Muscle layer of duodenum (tissue), 2 donors: ENCODE data around the gene CHCHD6.

Experiments used
- H3K27ac ChIP-seq: one replicate; pipeline ENCODE4 v1.7.0; 2013; ENCODE audit warnings: mild to moderate bottlenecking, low read length
- H3K27me3 ChIP-seq: one replicate; pipeline ENCODE4 v1.7.0; 2013; ENCODE audit warnings: low read depth, mild to moderate bottlenecking, control low read depth, low read length
- H3K36me3 ChIP-seq, 2 donors: one replicate each; pipeline ENCODE4 v1.7.0; 2013; ENCODE audit warnings: low read length in 2 of 2, control low read depth in 1 of 2, mild to moderate bottlenecking in 1 of 2; ENCODE audit not compliant: insufficient read depth in 2 of 2, control insufficient read depth in 1 of 2
- H3K4me1 ChIP-seq, 2 donors: one replicate each; pipeline ENCODE4 v1.7.0; 2013; ENCODE audit warnings: low read length in 2 of 2, mild to moderate bottlenecking in 2 of 2, control low read depth in 1 of 2, moderate library complexity in 1 of 2; ENCODE audit not compliant: insufficient read depth in 2 of 2, control insufficient read depth in 1 of 2
- H3K4me3 ChIP-seq, 2 donors: one replicate each; pipeline ENCODE4 v1.7.0; 2013; ENCODE audit warnings: low read length in 2 of 2, low read depth in 1 of 2, mild to moderate bottlenecking in 1 of 2
- H3K9me3 ChIP-seq, 2 donors: one replicate each; pipeline ENCODE4 v1.7.0; 2013; ENCODE audit warnings: low read length in 2 of 2, control low read depth in 1 of 2, mild to moderate bottlenecking in 1 of 2; ENCODE audit not compliant: control insufficient read depth in 1 of 2
- donor health status: healthy.

Gene CHCHD6

DNA sequence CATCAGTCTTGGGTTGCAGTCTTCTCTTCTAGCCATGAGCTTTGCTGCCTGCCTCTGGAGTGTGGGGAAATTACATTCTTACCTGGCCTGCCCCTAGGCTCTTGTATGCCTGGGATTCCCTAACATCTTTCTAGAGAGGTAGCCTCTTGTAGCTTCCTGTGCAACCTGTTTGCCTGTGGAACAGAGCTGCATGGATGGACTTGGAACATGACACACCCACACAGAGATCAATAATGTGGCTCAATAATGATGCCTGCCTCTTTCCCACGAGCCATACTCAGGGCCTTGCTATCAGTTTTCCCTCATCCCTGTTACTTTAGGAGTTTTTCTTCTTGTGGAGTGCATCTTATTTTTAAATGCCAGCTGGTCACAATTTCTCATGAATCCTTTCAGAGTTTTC is 11.4 kb downstream of the CHCHD6 start:
- Histone ChIP-seq H3K9me3 (no peaks in the 10 kb centered on the region), H3K4me1 (no peaks in the 10 kb centered on the region), H3K36me3 (no peaks in the 10 kb centered on the region), H3K4me3 (no peak overlapping the region), H3K27me3 (no peaks in the 10 kb centered on the region), H3K27ac (no peak overlapping the region)

DNA sequence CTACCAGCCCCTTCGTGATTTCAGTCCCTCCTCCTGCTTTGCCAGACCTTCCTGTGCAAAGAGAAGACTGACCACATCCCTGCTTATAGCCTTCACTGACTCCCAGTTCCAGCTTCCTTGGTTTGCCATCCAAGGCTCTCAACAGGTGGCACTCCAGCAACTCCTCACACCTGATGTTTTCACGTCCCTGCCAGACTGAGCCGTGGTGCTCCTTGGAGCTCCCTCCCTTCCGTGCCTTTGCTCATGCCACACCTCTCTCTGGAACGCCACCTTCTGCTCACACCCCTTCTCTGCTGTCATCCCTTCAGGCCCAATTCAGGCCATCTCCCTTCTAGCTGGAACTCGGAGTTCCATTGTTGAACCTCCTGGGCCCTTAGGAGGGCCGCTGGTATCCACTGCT is 12.0 kb downstream of the CHCHD6 start:
- no peak overlapping the region for H3K4me3 ChIP-seq
- no peaks in the 10 kb centered on the region for H3K36me3 ChIP-seq
- H3K27ac ChIP-seq: no peak overlapping the region
- no peaks in the 10 kb centered on the region for H3K9me3 ChIP-seq
- no peaks in the 10 kb centered on the region for H3K27me3 ChIP-seq
- no peaks in the 10 kb centered on the region for H3K4me1 ChIP-seq

DNA sequence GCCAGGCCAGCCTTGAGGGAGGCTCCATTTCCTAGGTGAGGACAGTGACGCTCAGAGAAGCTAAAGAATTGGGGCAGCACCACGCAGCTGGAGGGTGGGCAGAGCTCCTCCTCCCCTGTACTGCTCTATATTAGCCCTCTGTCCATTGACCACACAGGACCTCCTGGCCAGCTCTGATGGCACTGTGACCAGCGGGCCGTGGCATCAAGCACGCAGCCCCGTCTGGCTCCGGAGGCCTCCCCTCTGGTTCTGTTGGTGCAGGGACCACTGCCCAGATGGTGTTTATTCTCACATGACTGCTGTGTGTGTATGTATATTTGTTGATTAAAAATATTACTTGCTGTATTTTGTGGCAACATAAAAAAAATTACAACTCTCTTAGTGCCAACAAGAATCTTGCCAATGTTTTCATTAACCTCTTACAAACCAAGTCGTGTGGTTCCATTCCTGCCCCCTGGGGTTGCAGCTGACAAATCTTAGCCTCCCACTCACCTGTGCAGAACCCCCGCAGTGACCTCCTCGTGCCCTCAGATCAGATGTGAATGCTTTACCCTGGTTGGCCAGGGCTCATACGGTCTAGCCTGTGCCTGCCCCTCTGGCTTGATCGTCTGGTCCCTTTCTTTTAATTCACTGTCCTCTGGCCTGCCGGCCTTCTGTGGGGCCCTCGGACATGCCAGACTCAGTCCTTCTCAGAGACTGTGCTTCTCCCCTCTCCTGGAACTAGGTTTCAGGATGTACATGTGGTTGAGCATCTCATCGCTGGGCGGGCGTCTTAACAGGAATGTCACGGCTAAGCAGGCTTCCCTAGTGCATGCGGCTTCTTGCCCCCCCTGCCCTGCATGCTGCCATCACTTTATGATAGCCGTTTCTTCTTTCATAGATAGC is 14.8 kb downstream of the CHCHD6 start:
- no peaks in the 10 kb centered on the region for H3K36me3 ChIP-seq
- H3K27me3 ChIP-seq: no peaks in the 10 kb centered on the region
- H3K27ac ChIP-seq: no peak overlapping the region
- H3K4me3 ChIP-seq: no peak overlapping the region
- no peaks in the 10 kb centered on the region for H3K9me3 ChIP-seq
- H3K4me1 ChIP-seq: no peaks in the 10 kb centered on the region

DNA sequence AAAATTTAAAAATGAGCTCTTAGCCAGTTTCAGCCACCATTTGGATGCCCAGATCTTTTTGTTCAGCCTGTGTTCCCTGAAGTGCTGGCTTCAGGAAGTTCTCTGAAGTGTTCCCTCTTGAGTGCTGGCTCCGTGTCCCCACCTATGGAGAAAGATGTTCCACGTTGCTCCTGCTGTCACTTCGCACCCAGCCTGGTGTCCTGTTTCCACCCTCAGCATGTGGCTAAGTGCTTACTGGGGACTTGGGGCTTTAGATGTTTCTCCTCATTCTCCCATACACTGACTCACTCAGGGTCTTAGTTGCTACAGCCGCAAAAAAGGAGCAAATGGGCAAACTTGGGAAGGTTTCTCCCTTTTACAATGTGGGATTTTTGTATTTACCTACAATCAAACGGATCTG is 16.6 kb downstream of the CHCHD6 start:
- Histone ChIP-seq H3K9me3 (no peaks in the 10 kb centered on the region), H3K4me3 (no peak overlapping the region), H3K36me3 (no peaks in the 10 kb centered on the region), H3K4me1 (no peaks in the 10 kb centered on the region), H3K27me3 (no peaks in the 10 kb centered on the region), H3K27ac (no peak overlapping the region)

DNA sequence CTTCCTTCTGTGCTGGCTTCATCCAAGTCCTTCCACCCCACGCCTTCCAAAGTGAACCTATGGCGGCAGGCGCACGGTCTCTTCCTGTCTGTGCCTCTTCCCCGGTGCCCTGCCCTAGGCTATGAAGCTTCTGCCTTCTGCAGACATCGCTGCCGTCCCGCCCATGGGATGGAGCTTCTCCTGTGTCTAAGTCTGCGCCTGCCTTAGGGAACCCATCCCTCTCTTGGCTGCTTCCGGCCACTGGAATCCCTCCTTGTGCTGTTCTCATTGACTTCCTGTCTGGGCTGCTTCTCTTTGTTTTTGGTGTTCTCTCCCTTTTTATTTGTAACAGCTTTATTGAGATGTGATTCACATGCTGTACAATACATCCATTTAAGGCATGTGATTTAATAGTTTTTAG is 17.2 kb downstream of the CHCHD6 start:
- H3K36me3 ChIP-seq: no peaks in the 10 kb centered on the region
- no peak overlapping the region for H3K4me3 ChIP-seq
- no peaks in the 10 kb centered on the region for H3K4me1 ChIP-seq
- H3K27ac ChIP-seq: no peak overlapping the region
- no peaks in the 10 kb centered on the region for H3K9me3 ChIP-seq
- H3K27me3 ChIP-seq: no peaks in the 10 kb centered on the region

DNA sequence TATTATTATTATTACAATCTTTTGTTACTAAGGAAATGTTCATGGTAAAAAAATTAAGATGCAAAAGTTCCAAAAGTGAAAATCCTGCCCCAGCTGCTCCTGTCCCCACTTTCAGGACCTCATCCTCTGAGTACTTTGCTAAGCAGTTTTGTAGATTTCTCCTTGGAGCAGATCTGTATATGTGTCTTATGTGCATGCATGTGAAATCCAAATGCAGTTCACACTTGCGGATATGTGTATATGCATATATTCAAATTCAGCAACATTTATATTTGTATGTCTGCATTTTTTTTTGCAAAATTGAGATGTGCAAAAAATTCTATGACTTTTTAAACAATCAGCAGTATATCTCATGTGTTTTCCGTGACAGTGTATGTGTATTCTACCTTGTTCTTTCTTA is 19.2 kb downstream of the CHCHD6 start:
- H3K27me3 ChIP-seq: no peaks in the 10 kb centered on the region
- H3K27ac ChIP-seq: no peak overlapping the region
- H3K9me3 ChIP-seq: no peaks in the 10 kb centered on the region
- H3K4me3 ChIP-seq: no peak overlapping the region
- peaks cover 0 to 12% of the 10 kb centered on the region in 2 donors for H3K36me3 ChIP-seq
- no peaks in the 10 kb centered on the region for H3K4me1 ChIP-seq

DNA sequence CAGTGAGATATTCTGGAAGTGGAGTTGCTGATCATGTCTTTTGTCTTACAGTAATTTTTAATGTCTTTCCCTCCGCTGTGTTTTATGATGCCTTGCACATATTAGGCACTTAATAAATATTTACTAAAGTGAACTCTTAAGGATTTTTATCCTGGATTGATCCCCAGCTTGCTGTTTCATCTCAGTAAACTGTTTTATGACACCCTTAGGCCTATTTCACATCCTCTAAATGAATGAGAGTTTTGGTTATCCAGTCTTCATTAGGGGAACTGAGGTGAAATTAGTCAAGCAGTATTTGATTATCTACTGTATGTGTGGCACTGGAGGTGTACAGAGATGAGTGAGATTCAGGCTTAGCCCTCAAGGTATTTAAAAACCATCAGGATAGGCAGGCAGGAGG is 19.8 kb downstream of the CHCHD6 start:
- H3K9me3 ChIP-seq: no peaks in the 10 kb centered on the region
- no peaks in the 10 kb centered on the region for H3K27me3 ChIP-seq
- H3K4me3 ChIP-seq: no peak overlapping the region
- H3K4me1 ChIP-seq: no peaks in the 10 kb centered on the region
- no peak overlapping the region for H3K27ac ChIP-seq
- H3K36me3 ChIP-seq: peaks cover 0 to 16% of the 10 kb centered on the region in 2 donors

DNA sequence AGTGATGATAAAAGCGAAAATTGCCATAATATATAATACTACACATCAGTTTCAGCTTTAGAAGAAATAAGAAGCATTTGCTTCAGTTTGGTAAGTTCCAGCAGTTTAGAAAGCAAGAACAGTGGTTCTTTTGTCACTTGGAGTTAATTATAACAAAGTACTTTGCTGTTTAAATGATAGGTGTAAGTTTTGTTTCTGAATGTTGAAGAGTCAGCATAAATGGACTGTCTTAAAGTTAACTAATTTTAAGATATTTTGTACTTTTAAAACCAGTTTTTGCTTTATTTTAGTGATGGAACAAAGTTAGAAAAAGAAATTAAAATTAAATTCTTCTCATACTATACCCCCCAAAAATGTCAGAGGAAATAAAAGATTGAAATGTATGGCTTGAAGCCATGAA is 24.6 kb downstream of the CHCHD6 start:
- Histone ChIP-seq H3K9me3 (no peaks in the 10 kb centered on the region), H3K36me3 (peaks cover 0 to 17% of the 10 kb centered on the region in 2 donors), H3K27me3 (no peaks in the 10 kb centered on the region), H3K4me1 (no peaks in the 10 kb centered on the region), H3K27ac (no peak overlapping the region), H3K4me3 (no peak overlapping the region)

DNA sequence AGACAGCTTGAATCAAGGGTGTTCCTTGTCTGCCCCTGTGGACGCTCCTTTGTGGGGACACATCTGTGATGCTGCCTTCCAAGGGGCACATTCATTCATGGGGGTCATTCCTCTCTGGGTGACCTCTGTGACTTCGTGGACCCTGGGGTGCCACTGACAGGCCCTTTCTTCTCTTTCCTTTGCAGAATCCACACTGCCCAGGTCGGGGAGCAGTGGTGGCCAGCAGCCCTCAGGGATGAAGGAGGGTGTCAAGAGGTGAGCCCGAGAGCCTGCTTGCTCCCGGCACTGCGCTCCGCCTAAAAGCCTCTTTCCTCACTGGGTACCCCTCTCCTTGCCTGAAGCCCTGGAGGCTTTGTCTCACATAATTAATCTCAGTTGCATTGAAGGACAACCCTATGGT is 26.3 kb downstream of the CHCHD6 start:
- H3K36me3 ChIP-seq: peaks cover 0 to 29% of the 10 kb centered on the region in 2 donors
- H3K4me1 ChIP-seq: no peaks in the 10 kb centered on the region
- H3K9me3 ChIP-seq: no peaks in the 10 kb centered on the region
- no peaks in the 10 kb centered on the region for H3K27me3 ChIP-seq
- no peak overlapping the region for H3K4me3 ChIP-seq
- no peak overlapping the region for H3K27ac ChIP-seq

DNA sequence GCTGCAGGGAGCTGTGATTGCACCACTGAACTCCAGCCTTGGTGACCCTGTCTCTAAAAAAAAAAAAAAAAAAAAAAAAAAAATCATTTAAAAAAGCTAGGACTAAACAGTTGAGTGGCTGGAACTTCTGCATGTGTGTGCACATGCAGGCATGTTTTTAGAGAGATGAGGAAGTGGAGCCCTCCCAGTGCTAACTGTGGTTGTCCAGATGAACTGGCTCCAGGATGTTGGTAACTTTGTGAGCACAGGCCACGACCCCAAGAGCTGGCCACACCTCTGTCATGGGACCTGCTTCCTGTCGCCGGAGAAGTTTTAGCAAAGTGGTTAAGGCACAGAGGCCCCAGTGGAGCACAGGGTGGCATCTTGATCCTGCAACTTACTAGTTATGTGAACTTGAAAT is 27.0 kb downstream of the CHCHD6 start:
- Histone ChIP-seq H3K36me3 (peaks cover 0 to 29% of the 10 kb centered on the region in 2 donors), H3K27ac (no peak overlapping the region), H3K4me1 (no peaks in the 10 kb centered on the region), H3K9me3 (no peaks in the 10 kb centered on the region), H3K4me3 (no peak overlapping the region), H3K27me3 (no peaks in the 10 kb centered on the region)

DNA sequence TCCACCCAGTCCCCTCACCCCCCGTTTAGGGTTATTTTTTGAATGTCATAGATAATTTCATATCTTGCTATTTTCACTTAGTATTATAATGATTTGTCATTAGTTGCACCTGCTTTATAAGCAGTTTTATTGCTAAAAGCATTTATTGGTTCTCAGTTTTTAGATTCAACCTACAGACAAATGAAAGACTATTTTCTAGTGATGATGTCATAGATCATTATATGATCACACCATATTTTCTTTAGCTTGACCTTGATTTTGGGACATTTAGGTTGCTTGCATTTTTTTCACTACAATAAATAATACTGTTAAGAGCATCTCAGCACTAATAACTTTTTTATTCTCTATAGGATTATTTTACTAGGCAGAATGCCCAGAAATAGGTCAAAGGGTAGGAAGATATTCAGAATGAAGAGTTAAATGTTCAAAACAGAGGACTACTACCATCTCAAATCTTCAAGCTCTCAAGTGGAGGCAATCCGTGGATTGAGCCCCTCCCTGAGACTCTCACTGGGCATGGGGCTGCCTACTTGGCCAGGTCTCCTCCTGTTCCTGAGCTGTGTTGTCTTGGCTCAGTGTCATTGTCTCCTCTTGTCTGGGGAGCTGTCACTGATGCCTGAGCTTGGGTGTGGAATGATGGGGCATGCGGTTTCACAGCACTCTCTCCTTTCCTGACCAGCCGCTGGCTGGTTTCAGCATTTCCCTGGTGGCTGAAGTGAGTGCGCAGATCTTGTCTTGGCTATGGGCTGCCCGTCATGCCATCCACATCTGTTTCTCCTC is 28.4 kb downstream of the CHCHD6 start:
- no peaks in the 10 kb centered on the region for H3K4me1 ChIP-seq
- no peak overlapping the region for H3K4me3 ChIP-seq
- H3K27ac ChIP-seq: no peak overlapping the region
- H3K36me3 ChIP-seq: peaks cover 0 to 24% of the 10 kb centered on the region in 2 donors
- H3K27me3 ChIP-seq: no peaks in the 10 kb centered on the region
- no peaks in the 10 kb centered on the region for H3K9me3 ChIP-seq
